MCF 10A (cell line): ENCODE measurements around the gene OTUD1. TPM values are rescaled to one million over a fixed set of nuclear protein-coding genes. Genes with fewer than 3 reads are reported as not detected.

ENCODE experiments used
- BruUV-seq: library from RNA; stranded (reverse); fragments of 400-500 nt; replicated peaks from 2 replicates; lab custom pipeline; 2021; lab: Mats Ljungman, UMichigan
- CTCF ChIA-PET: fragments of 300-600 bp; sonication (Branson Sonifier 250); formaldehyde crosslinking; extraction: SDS; loops from one replicate; lab custom pipeline; 2021; ENCODE audit warnings: antibody characterized with exemption, inconsistent platforms; lab: Yijun Ruan, JAX
- POLR2A ChIA-PET: fragments of 300-600, 350-650 bp; sonication (Branson Sonifier 250); formaldehyde crosslinking; extraction: SDS; loops from one replicate; lab custom pipeline; 2020; ENCODE audit warnings: antibody characterized with exemption, inconsistent platforms; lab: Yijun Ruan, JAX
- DNase-seq: peaks from one replicate; pipeline ENCODE4 v3.0.0-alpha.2; 2018; ENCODE audit not compliant: unreplicated experiment
- H3K27ac Mint-ChIP-seq: one replicate; pipeline ENCODE4 v1.8.0; 2022; ENCODE audit warnings: mild to moderate bottlenecking, low read depth, mixed read lengths; ENCODE audit not compliant: unreplicated experiment
- H3K27me3 Mint-ChIP-seq: one replicate; pipeline ENCODE4 v1.8.0; 2022; ENCODE audit warnings: mixed read lengths; ENCODE audit not compliant: insufficient read depth, unreplicated experiment
- H3K36me3 Mint-ChIP-seq: one replicate; pipeline ENCODE4 v1.8.0; 2022; ENCODE audit warnings: mild to moderate bottlenecking, moderate library complexity, mixed read lengths; ENCODE audit not compliant: insufficient read depth, unreplicated experiment
- H3K4me1 Mint-ChIP-seq: one replicate; pipeline ENCODE4 v1.8.0; 2022; ENCODE audit warnings: mixed read lengths; ENCODE audit not compliant: insufficient read depth, unreplicated experiment
- H3K4me3 Mint-ChIP-seq: one replicate; pipeline ENCODE4 v1.8.0; 2022; ENCODE audit warnings: mild to moderate bottlenecking, moderate library complexity, mixed read lengths; ENCODE audit not compliant: unreplicated experiment
- H3K9me3 Mint-ChIP-seq: one replicate; pipeline ENCODE4 v1.8.0; 2022; ENCODE audit warnings: mixed read lengths; ENCODE audit not compliant: unreplicated experiment
- intact Hi-C: fragments of 100-400 bp; cut with micrococcal nuclease; formaldehyde crosslinking; loops from 2 replicates; pipeline ENCODE4 v1.14.1; 2022
- total RNA-seq: library from RNA; stranded (reverse); gene quantifications from 2 replicates; pipeline ENCODE4 v1.2.3, GENCODE V29; 2022
- TF ChIP-seq, protein P1 (sequence below): fragments of 200-600 bp; IDR thresholded peaks from one replicate; pipeline ENCODE4 v1.8.0; 2022; ENCODE audit warnings: antibody characterized with exemption, mild to moderate bottlenecking; ENCODE audit not compliant: unreplicated experiment

The OTUD1 gene
- total RNA-seq, 1 experiment from 2014 or later = 14.9 TPM

DNA sequence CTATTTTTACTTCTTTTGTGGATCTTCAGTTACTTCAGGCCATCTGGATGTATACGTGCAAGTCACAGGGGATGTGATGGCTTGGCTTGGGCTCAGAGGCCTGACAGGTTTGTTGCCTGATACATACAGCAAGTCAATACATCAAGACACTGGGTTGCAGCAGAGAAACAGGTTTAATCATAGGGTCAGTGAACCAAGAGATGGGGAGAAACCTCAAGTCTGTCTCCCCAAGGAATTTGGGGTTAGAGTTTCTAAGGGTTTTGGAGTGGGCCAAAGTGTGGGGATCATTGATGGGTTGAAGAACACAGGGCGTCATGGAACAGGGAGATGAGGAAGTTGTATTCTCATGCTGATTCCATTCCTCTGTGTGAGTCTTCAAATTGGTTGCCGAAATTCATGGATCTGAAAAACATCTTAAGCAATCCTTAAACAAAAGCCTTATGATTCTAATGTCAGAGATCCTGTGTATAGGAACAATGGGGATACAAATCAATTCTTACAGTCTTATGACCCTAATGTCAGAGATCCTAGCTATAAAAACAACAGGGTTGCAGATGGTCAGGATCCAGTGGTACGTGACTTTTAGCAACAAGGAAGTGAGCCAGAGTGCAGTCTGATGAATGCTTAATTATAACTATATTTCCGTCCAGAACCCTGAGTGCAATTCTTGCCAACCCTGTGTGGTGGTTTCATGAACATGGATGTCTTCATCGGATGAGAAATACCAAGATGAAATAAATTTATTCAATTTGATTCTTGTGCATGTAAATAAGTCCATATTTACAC, 18.9 kb downstream of the OTUD1 start:
- Mint-ChIP-seq H3K27me3 (no peaks in the 10 kb centered on the region), H3K4me3 (no peak overlapping the region), H3K4me1 (peaks cover 8% of the 10 kb centered on the region), H3K36me3 (no peaks in the 10 kb centered on the region), H3K9me3 (no peaks in the 10 kb centered on the region), H3K27ac (no peak overlapping the region)
- intact Hi-C loops = no loop called here
- ChIA-PET POLR2A (no interaction called here), CTCF (no interaction called here)
- no TSS peak for BruUV-seq
- no peak for DNase-seq
- TF ChIP-seq, protein P1, sequence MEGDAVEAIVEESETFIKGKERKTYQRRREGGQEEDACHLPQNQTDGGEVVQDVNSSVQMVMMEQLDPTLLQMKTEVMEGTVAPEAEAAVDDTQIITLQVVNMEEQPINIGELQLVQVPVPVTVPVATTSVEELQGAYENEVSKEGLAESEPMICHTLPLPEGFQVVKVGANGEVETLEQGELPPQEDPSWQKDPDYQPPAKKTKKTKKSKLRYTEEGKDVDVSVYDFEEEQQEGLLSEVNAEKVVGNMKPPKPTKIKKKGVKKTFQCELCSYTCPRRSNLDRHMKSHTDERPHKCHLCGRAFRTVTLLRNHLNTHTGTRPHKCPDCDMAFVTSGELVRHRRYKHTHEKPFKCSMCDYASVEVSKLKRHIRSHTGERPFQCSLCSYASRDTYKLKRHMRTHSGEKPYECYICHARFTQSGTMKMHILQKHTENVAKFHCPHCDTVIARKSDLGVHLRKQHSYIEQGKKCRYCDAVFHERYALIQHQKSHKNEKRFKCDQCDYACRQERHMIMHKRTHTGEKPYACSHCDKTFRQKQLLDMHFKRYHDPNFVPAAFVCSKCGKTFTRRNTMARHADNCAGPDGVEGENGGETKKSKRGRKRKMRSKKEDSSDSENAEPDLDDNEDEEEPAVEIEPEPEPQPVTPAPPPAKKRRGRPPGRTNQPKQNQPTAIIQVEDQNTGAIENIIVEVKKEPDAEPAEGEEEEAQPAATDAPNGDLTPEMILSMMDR = no peak

DNA sequence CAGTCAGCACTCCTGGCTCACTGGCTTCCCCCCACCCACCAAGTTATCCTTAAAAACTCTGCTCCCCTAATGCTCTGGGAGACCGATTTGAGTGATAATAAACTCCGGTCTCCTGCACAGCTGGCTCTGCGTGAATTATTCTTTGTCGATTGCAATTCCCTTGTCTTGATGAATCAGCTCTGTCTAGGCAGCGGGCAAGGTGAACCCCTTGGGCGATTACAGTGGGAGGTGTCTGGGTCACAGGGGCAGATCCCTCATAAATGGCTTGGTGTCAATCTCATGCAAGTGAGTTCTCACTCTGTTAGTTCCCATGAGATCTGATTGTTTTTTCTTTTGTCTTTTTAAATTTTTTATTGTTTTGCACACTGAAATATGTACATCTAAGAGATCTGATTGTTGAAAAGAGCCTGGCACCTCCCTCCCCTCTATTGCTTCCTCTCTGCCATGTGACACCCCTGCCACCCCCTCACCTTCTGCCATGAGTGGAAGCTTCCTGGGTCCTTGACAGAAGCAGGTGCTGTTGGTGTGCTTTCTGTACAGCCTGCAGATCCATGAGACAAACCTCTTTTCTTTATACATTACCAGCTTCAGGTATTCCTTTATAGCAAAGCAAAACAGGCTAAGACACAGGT, 20.5 kb downstream of the OTUD1 start:
- CTCF ChIA-PET = interaction anchor here (0.7 kb wide), 1 partner anchor 165 kb away, joined by 3 read pairs; no protein-coding TSS in a partner anchor
- POLR2A ChIA-PET = interaction anchor here (1.2 kb wide), 1 partner anchor 13 kb away, joined by 4 read pairs; no protein-coding TSS in a partner anchor
- H3K4me3 Mint-ChIP-seq = no peak overlapping the region
- no peak overlapping the region for H3K27ac Mint-ChIP-seq
- H3K9me3 Mint-ChIP-seq = no peaks in the 10 kb centered on the region
- H3K4me1 Mint-ChIP-seq = peaks cover 8% of the 10 kb centered on the region
- TF ChIP-seq, protein P1 = no peak
- BruUV-seq = no TSS peak
- intact Hi-C loops = no loop called here
- H3K27me3 Mint-ChIP-seq = no peaks in the 10 kb centered on the region
- peak; percentile 43 for DNase-seq
- H3K36me3 Mint-ChIP-seq = no peaks in the 10 kb centered on the region

DNA sequence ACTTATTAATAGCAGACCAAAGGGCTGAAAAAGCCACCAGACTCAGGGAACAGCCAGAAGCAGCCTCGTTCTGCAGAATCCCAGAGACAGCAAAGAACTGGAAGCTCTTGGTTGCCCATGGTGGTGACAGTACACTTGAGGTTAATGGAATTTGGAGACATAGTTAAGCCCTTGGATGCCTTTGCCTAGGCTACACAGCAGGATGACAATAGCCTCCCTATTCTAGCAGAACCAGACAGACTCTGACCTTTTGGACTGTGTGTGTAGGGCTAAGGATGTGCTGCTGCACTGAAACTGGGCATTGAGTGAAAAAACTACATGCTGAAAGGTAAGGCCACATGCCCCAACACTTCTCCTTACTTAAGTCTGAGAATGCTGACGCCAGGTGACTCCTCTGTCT, 22.7 kb downstream of the OTUD1 start:
- Mint-ChIP-seq H3K36me3 (no peaks in the 10 kb centered on the region), H3K4me3 (no peak overlapping the region), H3K9me3 (no peaks in the 10 kb centered on the region), H3K4me1 (peaks cover 8% of the 10 kb centered on the region), H3K27ac (no peak overlapping the region), H3K27me3 (no peaks in the 10 kb centered on the region)
- TF ChIP-seq, protein P1 = no peak
- ChIA-PET POLR2A (interaction anchor here (0.6 kb wide), 1 partner anchor 32 kb away, joined by 3 read pairs; no protein-coding TSS in a partner anchor), CTCF (interaction anchor here (0.6 to 1.2 kb wide), 3 partner anchors 11 to 146 kb away, joined by 4 to 6 read pairs (median 4); no protein-coding TSS in a partner anchor)
- BruUV-seq = no TSS peak
- intact Hi-C loops = no loop called here
- DNase-seq = no peak

DNA sequence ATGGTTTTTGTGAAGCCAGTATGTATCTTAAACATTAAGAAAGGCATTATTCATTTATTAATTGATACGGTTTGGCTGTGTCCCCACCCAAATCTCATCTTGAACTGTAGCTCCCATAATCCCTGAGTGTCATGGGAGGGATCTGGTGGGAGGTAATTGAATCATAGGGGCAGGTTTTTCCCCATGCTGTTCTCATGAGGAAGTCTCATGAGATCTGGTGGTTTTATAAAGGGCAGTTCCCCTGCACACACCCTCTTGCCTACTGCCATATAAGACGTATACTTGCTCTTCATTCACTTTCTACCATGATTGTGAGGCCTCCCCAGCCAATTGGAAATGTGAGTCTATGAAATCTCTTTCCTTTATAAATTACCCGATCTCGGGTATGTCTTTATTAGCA, 28.1 kb downstream of the OTUD1 start:
- no peaks in the 10 kb centered on the region for H3K4me1 Mint-ChIP-seq
- TF ChIP-seq, protein P1 = no peak
- POLR2A ChIA-PET = no interaction called here
- no peaks in the 10 kb centered on the region for H3K9me3 Mint-ChIP-seq
- no peak for DNase-seq
- no peak overlapping the region for H3K27ac Mint-ChIP-seq
- H3K27me3 Mint-ChIP-seq = peaks cover 13% of the 10 kb centered on the region
- no peak overlapping the region for H3K4me3 Mint-ChIP-seq
- CTCF ChIA-PET = no interaction called here
- no peaks in the 10 kb centered on the region for H3K36me3 Mint-ChIP-seq
- BruUV-seq = no TSS peak
- intact Hi-C loops = no loop called here
